NT2/D1 (cell line): ENCODE results near the gene PRKG1.

ENCODE experiments used
- SUZ12 ChIP-seq: IDR thresholded peaks from 2 replicates; pipeline ENCODE4 v1.6.1; 2011; ENCODE audit not compliant: insufficient read length, insufficient read depth; ENCODE audit errors: extremely low read depth
- YY1 ChIP-seq: IDR thresholded peaks from 2 replicates; pipeline ENCODE4 v1.6.1; 2011; ENCODE audit not compliant: insufficient read length, insufficient read depth
- ZNF274 ChIP-seq: IDR thresholded peaks from 2 replicates; pipeline ENCODE4 v1.6.1; 2011; ENCODE audit warnings: mild to moderate bottlenecking, low read depth, low read length

- no peak for TF ChIP-seq ZNF274
- no peak for TF ChIP-seq YY1
- no peak for TF ChIP-seq SUZ12
Observed at GRCh38 chr10:51201947-51202346, 127.7 kb downstream of the PRKG1 start.
